IMR-90 (cell line): ENCODE measurements around the gene TBC1D32. TPM values are rescaled to one million over a fixed set of nuclear protein-coding genes. Genes with fewer than 3 reads are reported as not detected.
A peak's percentile ranks its signal among the peaks of the same experiment; 100 is the strongest.

Experiments used
- ATAC-seq: fragments of 200-7000 bp; cut with Tn5 transposase; 2 replicates; pipeline ENCODE4 v1.9.1; 2020; ENCODE audit warnings: low read depth, mild to moderate bottlenecking, moderate library complexity
- BruUV-seq: library from RNA; stranded (reverse); fragments of 400-500 nt; replicated peaks from 2 replicates; lab custom pipeline; 2021; lab: Mats Ljungman, UMichigan
- CTCF ChIA-PET: fragments of 300-600 bp; formaldehyde crosslinking; extraction: SDS; loops from one replicate; lab custom pipeline; 2021; ENCODE audit warnings: antibody characterized with exemption; lab: Yijun Ruan, JAX
- POLR2A ChIA-PET: fragments of 300-600 bp; sonication (Branson Sonifier 250); formaldehyde crosslinking; loops from one replicate; lab custom pipeline; 2022; ENCODE audit warnings: antibody characterized with exemption; ENCODE audit not compliant: unreplicated experiment; lab: Charles Lee
- DNase-seq: peaks from one replicate; pipeline ENCODE4 v3.0.0; 2013
- H2AFZ ChIP-seq: replicated peaks from 2 replicates; pipeline ENCODE3; 2013; ENCODE audit warnings: low read length, mild to moderate bottlenecking; ENCODE audit not compliant: poor library complexity
- H2AK5ac ChIP-seq: 2 replicates; pipeline ENCODE4 v1.6.1; 2013; ENCODE audit warnings: low read depth, low read length, inconsistent platforms
- H2AK9ac ChIP-seq: replicated peaks from 2 replicates; pipeline ENCODE3; 2013; ENCODE audit warnings: mild to moderate bottlenecking, low read depth, low read length, moderate library complexity; ENCODE audit not compliant: poor library complexity
- H2BK120ac ChIP-seq: 2 replicates; pipeline ENCODE4 v1.6.1; 2013; ENCODE audit warnings: low read depth, low read length, inconsistent platforms
- H2BK15ac ChIP-seq: 3 replicates; pipeline ENCODE4 v1.6.1; 2013; ENCODE audit warnings: low read depth, low read length, inconsistent platforms
- H2BK20ac ChIP-seq: 2 replicates; pipeline ENCODE4 v1.6.1; 2013; ENCODE audit warnings: low read depth, mild to moderate bottlenecking, inconsistent platforms, low read length, moderate library complexity
- H2BK5ac ChIP-seq: 2 replicates; pipeline ENCODE4 v1.6.1; 2013; ENCODE audit warnings: mild to moderate bottlenecking, low read depth, low read length, inconsistent platforms; ENCODE audit not compliant: poor library complexity, severe bottlenecking
- H3K14ac ChIP-seq: replicated peaks from 2 replicates; pipeline ENCODE4 v1.6.1; 2013; ENCODE audit warnings: low read depth, low read length, inconsistent platforms
- H3K18ac ChIP-seq: 2 replicates; pipeline ENCODE4 v1.6.1; 2013; ENCODE audit warnings: low read depth, low read length, control low read depth
- H3K23ac ChIP-seq: 2 replicates; pipeline ENCODE4 v1.6.1; 2013; ENCODE audit warnings: low read depth, low read length, inconsistent platforms
- H3K27ac ChIP-seq: 2 replicates; pipeline ENCODE4 v1.5.1; 2013; ENCODE audit warnings: mild to moderate bottlenecking, control low read depth, low read length; ENCODE audit not compliant: insufficient read depth
- H3K27me3 ChIP-seq: 2 replicates; pipeline ENCODE4 v1.6.1; 2013; ENCODE audit warnings: low read length; ENCODE audit not compliant: control insufficient read depth, insufficient read depth
- H3K36me3 ChIP-seq: 2 replicates; pipeline ENCODE4 v1.6.1; 2013; ENCODE audit warnings: low read length, mixed read lengths; ENCODE audit not compliant: control insufficient read depth, insufficient read depth
- H3K4ac ChIP-seq: 2 replicates; pipeline ENCODE4 v1.6.1; 2013; ENCODE audit warnings: low read depth, low read length, inconsistent platforms
- H3K4me1 ChIP-seq: 2 replicates; pipeline ENCODE4 v1.6.1; 2013; ENCODE audit warnings: low read length, mixed read lengths; ENCODE audit not compliant: control insufficient read depth, insufficient read depth
- H3K4me2 ChIP-seq: 2 replicates; pipeline ENCODE4 v1.6.1; 2013; ENCODE audit warnings: low read depth, mild to moderate bottlenecking, control low read depth, low read length, moderate library complexity
- H3K4me3 ChIP-seq: 2 replicates; pipeline ENCODE4 v1.5.1; 2013; ENCODE audit warnings: low read depth, mild to moderate bottlenecking, control low read depth, low read length, moderate library complexity; ENCODE audit not compliant: insufficient read depth
- H3K56ac ChIP-seq: 2 replicates; pipeline ENCODE4 v1.6.1; 2013; ENCODE audit warnings: low read length, inconsistent platforms; ENCODE audit not compliant: insufficient read depth; ENCODE audit errors: extremely low read depth
- H3K79me1 ChIP-seq, 2 experiments: 2 replicates each; pipeline ENCODE4 v1.6.1; 2013; ENCODE audit warnings: low read length in 2 of 2, inconsistent platforms in 1 of 2, low read depth in 1 of 2
- H3K9ac ChIP-seq: 2 replicates; pipeline ENCODE4 v1.6.1; 2013; ENCODE audit warnings: low read depth, low read length, control low read depth
- H3K9me1 ChIP-seq: 2 replicates; pipeline ENCODE4 v1.6.1; 2013; ENCODE audit warnings: low read length, inconsistent platforms; ENCODE audit not compliant: insufficient read depth
- H3K9me3 ChIP-seq: 2 replicates; pipeline ENCODE4 v1.6.1; 2013; ENCODE audit warnings: low read length; ENCODE audit not compliant: control insufficient read depth, insufficient read depth
- H4K20me1 ChIP-seq: 2 replicates; pipeline ENCODE4 v1.6.1; 2013; ENCODE audit warnings: low read length, inconsistent platforms; ENCODE audit not compliant: insufficient read depth
- H4K5ac ChIP-seq: 2 replicates; pipeline ENCODE4 v1.6.1; 2013; ENCODE audit warnings: mild to moderate bottlenecking, low read depth, low read length, control low read depth
- H4K8ac ChIP-seq, 2 experiments: 2 replicates each; pipeline ENCODE4 v1.6.1; 2013; ENCODE audit warnings: low read depth in 2 of 2, low read length in 2 of 2, control low read depth in 1 of 2, inconsistent platforms in 1 of 2
- H4K91ac ChIP-seq: 2 replicates; pipeline ENCODE4 v1.6.1; 2013; ENCODE audit warnings: low read depth, low read length, inconsistent platforms; ENCODE audit not compliant: insufficient read depth
- BHLHE40 ChIP-seq: fragments of 150-350 bp; IDR thresholded peaks from 2 replicates; pipeline ENCODE4 v1.6.1; 2016; ENCODE audit warnings: mild to moderate bottlenecking, low read depth, low read length
- CEBPB ChIP-seq: IDR thresholded peaks from 2 replicates; pipeline ENCODE4 v1.6.1; 2012; ENCODE audit warnings: low read depth, low read length, improper control_type of control experiment
- CHD1 ChIP-seq: IDR thresholded peaks from 2 replicates; pipeline ENCODE4 v1.6.1; 2012; ENCODE audit warnings: low read depth, low read length, improper control_type of control experiment
- FOS ChIP-seq: fragments of 150-350 bp; IDR thresholded peaks from 2 replicates; pipeline ENCODE4 v1.6.1; 2016; ENCODE audit warnings: low read depth, low read length
- MAFK ChIP-seq: IDR thresholded peaks from 2 replicates; pipeline ENCODE4 v1.6.1; 2012; ENCODE audit warnings: low read depth, low read length, improper control_type of control experiment
- MAZ ChIP-seq: IDR thresholded peaks from 2 replicates; pipeline ENCODE4 v1.6.1; 2012; ENCODE audit warnings: low read depth, mild to moderate bottlenecking, low read length, improper control_type of control experiment, moderate library complexity, borderline replicate concordance
- MXI1 ChIP-seq: IDR thresholded peaks from 2 replicates; pipeline ENCODE4 v1.6.1; 2012; ENCODE audit warnings: low read depth, mild to moderate bottlenecking, low read length, moderate library complexity, borderline replicate concordance
- NFE2L2 ChIP-seq: fragments of 150-350 bp; IDR thresholded peaks from 2 replicates; pipeline ENCODE4 v1.6.1; 2016; ENCODE audit warnings: low read depth, mild to moderate bottlenecking, low read length
- POLR2A ChIP-seq: IDR thresholded peaks from 2 replicates; pipeline ENCODE4 v1.6.1; 2012; ENCODE audit warnings: mild to moderate bottlenecking, low read depth, low read length
- RAD21 ChIP-seq: IDR thresholded peaks from 2 replicates; pipeline ENCODE4 v1.6.1; 2012; ENCODE audit warnings: low read length, improper control_type of control experiment
- RCOR1 ChIP-seq: IDR thresholded peaks from 2 replicates; pipeline ENCODE4 v1.6.1; 2012; ENCODE audit warnings: mild to moderate bottlenecking, low read length, improper control_type of control experiment; ENCODE audit not compliant: insufficient replicate concordance
- RFX5 ChIP-seq: IDR thresholded peaks from 2 replicates; pipeline ENCODE4 v1.8.0; 2012; ENCODE audit warnings: low read depth, mild to moderate bottlenecking, low read length, moderate library complexity
- SMC3 ChIP-seq: fragments of 150-350 bp; IDR thresholded peaks from 2 replicates; pipeline ENCODE4 v1.6.1; 2016; ENCODE audit warnings: low read depth, mild to moderate bottlenecking, antibody characterized with exemption, low read length, moderate library complexity
- WGBS, 2 experiments: methylation state at CpG; one replicate each; pipeline versions ENCODE4 v1.1.5 to v1.1.7; 2013; ENCODE audit warnings: missing lambda C conversion rate in 2 of 2; ENCODE audit not compliant: insufficient read length in 1 of 2; ENCODE audit errors: extremely low coverage in 2 of 2; 5-methylcytosine and 5-hydroxymethylcytosine counted together
- dilution Hi-C: fragments of 300-500 bp; cut with HindIII; formaldehyde crosslinking; loops from one replicate; pipeline ENCODE4 v1.14.3; 2018; ENCODE audit warnings: low sequenced_read_pairs; ENCODE audit not compliant: unreplicated experiment
- in situ Hi-C: fragments of 300-500 bp; cut with MboI; formaldehyde crosslinking; loops from 3 replicates; pipeline ENCODE4 v1.14.3; 2019; ENCODE audit warnings: low sequenced_read_pairs, inconsistent platforms, mixed read lengths
- intact Hi-C: fragments of 100-400 bp; cut with micrococcal nuclease; formaldehyde crosslinking; loops from 2 replicates; pipeline ENCODE4 v1.10.0; 2022
- polyA plus RNA-seq, 3 experiments: library from polyadenylated mRNA; depleted of rRNA; stranded (reverse); fragments of >200 nt; gene quantifications; 2 replicates each; pipeline ENCODE4 v1.2.3, GENCODE V29; 2012; ENCODE audit warnings: low replicate concordance in 1 of 3
- total RNA-seq: library from RNA; depleted of rRNA; stranded (reverse); fragments of >200 nt; gene quantifications from 2 replicates; pipeline ENCODE4 v1.2.3, GENCODE V29; 2012
- TF ChIP-seq, protein P1 (sequence below): fragments of 150-350 bp; IDR thresholded peaks from 2 replicates; pipeline ENCODE4 v1.6.1; 2017; ENCODE audit warnings: mild to moderate bottlenecking, antibody characterized with exemption, low read length, low read depth
- TF ChIP-seq, protein P2 (sequence below): fragments of 150-350 bp; IDR thresholded peaks from 2 replicates; pipeline ENCODE4 v1.6.1; 2016; ENCODE audit warnings: low read depth, mild to moderate bottlenecking, low read length, moderate library complexity, borderline replicate concordance
- TF ChIP-seq, protein P3 (sequence below): conservative IDR thresholded peaks from 2 replicates; pipeline ENCODE4 v1.5.1; 2012; ENCODE audit warnings: mild to moderate bottlenecking, low read depth, low read length, improper control_type of control experiment

The TBC1D32 gene
- total and polyA plus RNA-seq, 2 of the 4 experiments (the other 2 are of a cell fraction), result 3.0 to 7.2 TPM

DNA sequence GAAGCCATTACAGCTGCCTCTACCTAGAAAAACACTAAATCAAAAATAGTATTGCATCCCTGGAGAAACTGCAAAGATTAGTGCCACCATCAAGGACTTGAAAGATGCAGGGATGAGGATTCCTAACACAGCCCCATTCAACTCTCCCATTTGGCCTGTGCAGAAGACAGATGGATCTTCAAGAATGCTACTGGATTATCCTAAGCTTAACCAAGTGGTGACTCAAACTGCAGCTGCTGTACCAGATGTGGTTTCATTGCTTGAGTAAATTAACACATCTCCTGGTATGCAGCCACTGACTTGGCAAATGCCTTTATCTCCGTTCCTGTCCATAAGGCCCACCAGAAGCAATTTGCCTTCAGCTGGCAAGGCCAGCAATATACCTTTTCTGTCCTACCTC is 117.4 kb downstream of the TBC1D32 start:
- ATAC-seq, result peak; percentile 62
- H3K4me3 ChIP-seq, result no peak overlapping the region
- CTCF ChIA-PET, result interaction anchor here (1.2 kb wide), 1 partner anchor 10 kb away, joined by 3 read pairs; no protein-coding TSS in a partner anchor
- H3K4me2 ChIP-seq, result no peak overlapping the region
- H4K20me1 ChIP-seq, result no peaks in the 10 kb centered on the region
- H2AK9ac ChIP-seq, result no peak overlapping the region
- H2BK120ac ChIP-seq, result no peak overlapping the region
- no peak overlapping the region for H3K4ac ChIP-seq
- peak; percentile 58 for DNase-seq
- H3K9ac ChIP-seq, result no peak overlapping the region
- H2AK5ac ChIP-seq, result no peak overlapping the region
- WGBS, 2 experiments, result no CpG with 5 or more reads among the region's 1 CpG
- no peak overlapping the region for H3K56ac ChIP-seq
- no peak overlapping the region for H2BK5ac ChIP-seq
- in situ Hi-C loops, result loop anchor here (10.0 kb wide), 1 partner anchor 152 kb away; no protein-coding TSS in a partner anchor
- H3K18ac ChIP-seq, result no peak overlapping the region
- no peak overlapping the region for H4K8ac ChIP-seq
- no peaks in the 10 kb centered on the region for H3K27me3 ChIP-seq
- no peak overlapping the region for H3K14ac ChIP-seq
- no peak overlapping the region for H3K27ac ChIP-seq
- no TSS peak for BruUV-seq
- no peak overlapping the region for H2BK20ac ChIP-seq
- POLR2A ChIA-PET, result no interaction called here
- no peak overlapping the region for H4K91ac ChIP-seq
- peaks cover 4% of the 10 kb centered on the region; the same call in 1 of the 2 replicates for H3K9me3 ChIP-seq
- H2BK15ac ChIP-seq, result no peak overlapping the region
- no peaks in the 10 kb centered on the region for H3K79me1 ChIP-seq
- no peaks in the 10 kb centered on the region for H3K4me1 ChIP-seq
- no peaks in the 10 kb centered on the region for H3K9me1 ChIP-seq
- H3K23ac ChIP-seq, result no peak overlapping the region
- TF ChIP-seq RCOR1 (no peak), BHLHE40 (no peak), RAD21 (no peak), RFX5 (no peak), FOS (no peak), POLR2A (no peak), CEBPB (no peak), MAFK (no peak), SMC3 (no peak), CHD1 (no peak), MAZ (no peak), MXI1 (no peak), NFE2L2 (no peak)
- TF ChIP-seq, protein P1, sequence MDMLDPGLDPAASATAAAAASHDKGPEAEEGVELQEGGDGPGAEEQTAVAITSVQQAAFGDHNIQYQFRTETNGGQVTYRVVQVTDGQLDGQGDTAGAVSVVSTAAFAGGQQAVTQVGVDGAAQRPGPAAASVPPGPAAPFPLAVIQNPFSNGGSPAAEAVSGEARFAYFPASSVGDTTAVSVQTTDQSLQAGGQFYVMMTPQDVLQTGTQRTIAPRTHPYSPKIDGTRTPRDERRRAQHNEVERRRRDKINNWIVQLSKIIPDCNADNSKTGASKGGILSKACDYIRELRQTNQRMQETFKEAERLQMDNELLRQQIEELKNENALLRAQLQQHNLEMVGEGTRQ, result no peak
- TF ChIP-seq, protein P2, sequence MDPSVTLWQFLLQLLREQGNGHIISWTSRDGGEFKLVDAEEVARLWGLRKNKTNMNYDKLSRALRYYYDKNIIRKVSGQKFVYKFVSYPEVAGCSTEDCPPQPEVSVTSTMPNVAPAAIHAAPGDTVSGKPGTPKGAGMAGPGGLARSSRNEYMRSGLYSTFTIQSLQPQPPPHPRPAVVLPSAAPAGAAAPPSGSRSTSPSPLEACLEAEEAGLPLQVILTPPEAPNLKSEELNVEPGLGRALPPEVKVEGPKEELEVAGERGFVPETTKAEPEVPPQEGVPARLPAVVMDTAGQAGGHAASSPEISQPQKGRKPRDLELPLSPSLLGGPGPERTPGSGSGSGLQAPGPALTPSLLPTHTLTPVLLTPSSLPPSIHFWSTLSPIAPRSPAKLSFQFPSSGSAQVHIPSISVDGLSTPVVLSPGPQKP, result no peak
- TF ChIP-seq, protein P3, sequence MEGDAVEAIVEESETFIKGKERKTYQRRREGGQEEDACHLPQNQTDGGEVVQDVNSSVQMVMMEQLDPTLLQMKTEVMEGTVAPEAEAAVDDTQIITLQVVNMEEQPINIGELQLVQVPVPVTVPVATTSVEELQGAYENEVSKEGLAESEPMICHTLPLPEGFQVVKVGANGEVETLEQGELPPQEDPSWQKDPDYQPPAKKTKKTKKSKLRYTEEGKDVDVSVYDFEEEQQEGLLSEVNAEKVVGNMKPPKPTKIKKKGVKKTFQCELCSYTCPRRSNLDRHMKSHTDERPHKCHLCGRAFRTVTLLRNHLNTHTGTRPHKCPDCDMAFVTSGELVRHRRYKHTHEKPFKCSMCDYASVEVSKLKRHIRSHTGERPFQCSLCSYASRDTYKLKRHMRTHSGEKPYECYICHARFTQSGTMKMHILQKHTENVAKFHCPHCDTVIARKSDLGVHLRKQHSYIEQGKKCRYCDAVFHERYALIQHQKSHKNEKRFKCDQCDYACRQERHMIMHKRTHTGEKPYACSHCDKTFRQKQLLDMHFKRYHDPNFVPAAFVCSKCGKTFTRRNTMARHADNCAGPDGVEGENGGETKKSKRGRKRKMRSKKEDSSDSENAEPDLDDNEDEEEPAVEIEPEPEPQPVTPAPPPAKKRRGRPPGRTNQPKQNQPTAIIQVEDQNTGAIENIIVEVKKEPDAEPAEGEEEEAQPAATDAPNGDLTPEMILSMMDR, result no peak
- no peak overlapping the region for H4K5ac ChIP-seq
- H2AFZ ChIP-seq, result no peak overlapping the region
- intact Hi-C loops, result no loop called here
- H3K36me3 ChIP-seq, result no peaks in the 10 kb centered on the region
- dilution Hi-C loops, result no loop called here
